Mesendoderm (in vitro differentiated cells): Measurements from ENCODE around the gene GRIK4.

Source experiments
- DNase-seq: peaks from one replicate; pipeline ENCODE4 v3.0.0; 2013
- H2AK5ac ChIP-seq: 2 replicates; pipeline ENCODE4 v1.6.1; 2013; ENCODE audit warnings: low read length, inconsistent platforms
- H2BK120ac ChIP-seq: 2 replicates; pipeline ENCODE4 v1.6.1; 2013; ENCODE audit warnings: low read depth, mild to moderate bottlenecking, low read length, moderate library complexity, mixed read lengths
- H2BK15ac ChIP-seq: replicated peaks from 2 replicates; pipeline ENCODE4 v1.6.1; 2013; ENCODE audit warnings: low read depth, mild to moderate bottlenecking, moderate library complexity
- H2BK5ac ChIP-seq: 2 replicates; pipeline ENCODE4 v1.6.1; 2013; ENCODE audit warnings: low read length, inconsistent platforms
- H3K18ac ChIP-seq: 2 replicates; pipeline ENCODE4 v1.6.1; 2013; ENCODE audit warnings: mild to moderate bottlenecking, low read length, mixed read lengths
- H3K23ac ChIP-seq: one replicate; pipeline ENCODE4 v1.6.1; 2013; ENCODE audit warnings: low read length
- H3K27ac ChIP-seq: 2 replicates; pipeline ENCODE4 v1.5.1; 2013; ENCODE audit warnings: low read depth, mild to moderate bottlenecking, inconsistent platforms, low read length, moderate library complexity
- H3K27me3 ChIP-seq: 2 replicates; pipeline ENCODE4 v1.6.1; 2013; ENCODE audit warnings: low read length, control low read depth, mild to moderate bottlenecking, inconsistent platforms; ENCODE audit not compliant: insufficient read depth, poor library complexity
- H3K36me3 ChIP-seq: 2 replicates; pipeline ENCODE4 v1.6.1; 2013; ENCODE audit warnings: low read length, inconsistent platforms; ENCODE audit not compliant: control insufficient read depth, insufficient read depth
- H3K4ac ChIP-seq: one replicate; pipeline ENCODE4 v1.6.1; 2013; ENCODE audit warnings: low read depth, mild to moderate bottlenecking, low read length, moderate library complexity
- H3K4me1 ChIP-seq: 2 replicates; pipeline ENCODE4 v1.6.1; 2013; ENCODE audit warnings: low read depth, low read length, inconsistent platforms; ENCODE audit not compliant: control insufficient read depth
- H3K4me2 ChIP-seq: 2 replicates; pipeline ENCODE4 v1.6.1; 2013; ENCODE audit warnings: low read length
- H3K4me3 ChIP-seq: 2 replicates; pipeline ENCODE4 v1.5.1; 2013; ENCODE audit warnings: mild to moderate bottlenecking, low read length
- H3K56ac ChIP-seq: one replicate; pipeline ENCODE4 v1.6.1; 2013; ENCODE audit warnings: low read length
- H3K79me1 ChIP-seq: 2 replicates; pipeline ENCODE4 v1.6.1; 2013; ENCODE audit warnings: low read length, inconsistent platforms
- H3K79me2 ChIP-seq: 2 replicates; pipeline ENCODE4 v1.6.1; 2013; ENCODE audit warnings: mild to moderate bottlenecking, low read length; ENCODE audit not compliant: control insufficient read depth, insufficient read depth
- H3K9ac ChIP-seq: 2 replicates; pipeline ENCODE4 v1.6.1; 2013; ENCODE audit warnings: low read length, inconsistent platforms
- H4K5ac ChIP-seq: one replicate; pipeline ENCODE4 v1.6.1; 2013; ENCODE audit warnings: low read length
- H4K8ac ChIP-seq: one replicate; pipeline ENCODE4 v1.6.1; 2013; ENCODE audit warnings: low read depth, mild to moderate bottlenecking, control low read depth, low read length, moderate library complexity
- WGBS: extraction: QIAGEN DNeasy Blood & Tissue Kit; methylation state at CpG from one replicate; pipeline ENCODE4 v1.1.7; 2013; ENCODE audit warnings: low lambda C conversion rate, missing lambda C conversion rate; ENCODE audit not compliant: insufficient coverage; ENCODE audit errors: extremely low coverage; 5-methylcytosine and 5-hydroxymethylcytosine counted together

Gene GRIK4

GRCh38 chr11:120516461-120517389 lies 5.2 kb downstream of the GRIK4 start:
- peak; percentile 53 for DNase-seq
- no peak overlapping the region for H3K27ac ChIP-seq

GRCh38 chr11:120517390-120517761 lies 5.8 kb downstream of the GRIK4 start:
- H3K4ac ChIP-seq, result no peak overlapping the region
- H2BK15ac ChIP-seq, result no peak overlapping the region
- H3K27ac ChIP-seq, result no peak overlapping the region
- no peaks in the 10 kb centered on the region for H3K27me3 ChIP-seq
- H3K4me2 ChIP-seq, result no peak overlapping the region
- no peak overlapping the region for H3K4me3 ChIP-seq
- H3K23ac ChIP-seq, result no peak overlapping the region
- H4K5ac ChIP-seq, result no peak overlapping the region
- no peak overlapping the region for H2BK120ac ChIP-seq
- H3K79me2 ChIP-seq, result no peaks in the 10 kb centered on the region
- H3K4me1 ChIP-seq, result peaks cover 2% of the 10 kb centered on the region
- DNase-seq, result peak; percentile 57
- H3K56ac ChIP-seq, result no peak overlapping the region
- no peaks in the 10 kb centered on the region for H3K79me1 ChIP-seq
- WGBS, result no CpG with 5 or more reads among the region's 13 CpGs
- H2AK5ac ChIP-seq, result no peak overlapping the region
- no peak overlapping the region for H4K8ac ChIP-seq
- H3K9ac ChIP-seq, result no peak overlapping the region
- no peak overlapping the region for H2BK5ac ChIP-seq
- H3K18ac ChIP-seq, result no peak overlapping the region
- no peaks in the 10 kb centered on the region for H3K36me3 ChIP-seq

More at GRCh38 chr11:120516461-120517389, 5.2 kb downstream of the GRIK4 start:
- Histone ChIP-seq H3K4me3 (no peak overlapping the region), H3K36me3 (no peaks in the 10 kb centered on the region), H3K27me3 (no peaks in the 10 kb centered on the region), H3K4me1 (peaks cover 2% of the 10 kb centered on the region), H3K4me2 (no peak overlapping the region), H3K9ac (no peak overlapping the region), H3K18ac (no peak overlapping the region), H3K79me1 (no peaks in the 10 kb centered on the region), H4K5ac (no peak overlapping the region), H3K4ac (no peak overlapping the region), H4K8ac (no peak overlapping the region), H3K23ac (no peak overlapping the region), H3K56ac (peak overlapping the region; percentile 12), H2AK5ac (no peak overlapping the region), H2BK5ac (no peak overlapping the region), H3K79me2 (no peaks in the 10 kb centered on the region), H2BK15ac (no peak overlapping the region), H2BK120ac (no peak overlapping the region)
- no CpG with 5 or more reads among the region's 39 CpGs for WGBS

DNA sequence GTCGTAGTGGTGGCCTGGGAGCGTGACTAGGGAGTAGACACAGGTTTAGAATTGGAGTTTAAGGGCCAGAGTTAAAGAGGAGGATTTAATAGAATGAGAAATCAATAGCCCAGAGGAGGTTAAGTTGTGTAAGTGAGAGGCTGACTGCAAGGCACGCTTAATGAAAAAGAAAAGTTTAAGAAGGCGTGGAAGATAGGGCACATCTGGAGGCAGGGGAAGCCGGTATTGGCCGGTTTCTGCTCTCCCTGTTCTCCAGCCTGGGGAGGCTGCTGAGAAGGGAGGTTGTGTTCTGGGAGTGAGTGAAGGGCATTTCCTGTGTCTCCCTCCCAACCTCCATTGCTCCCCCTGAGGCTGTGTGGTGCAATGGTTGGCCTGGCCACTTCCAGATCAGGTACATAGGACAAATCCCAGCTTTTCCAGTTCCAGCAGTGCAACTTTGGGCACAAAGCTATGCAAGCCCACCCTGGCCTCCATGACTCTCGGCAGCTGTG lies 6.3 kb downstream of the GRIK4 start:
- H3K9ac ChIP-seq, result no peak overlapping the region
- no peak overlapping the region for H3K27ac ChIP-seq
- H3K4me2 ChIP-seq, result no peak overlapping the region
- H3K27me3 ChIP-seq, result no peaks in the 10 kb centered on the region
- H3K4me3 ChIP-seq, result no peak overlapping the region
- H3K4ac ChIP-seq, result no peak overlapping the region
- H3K36me3 ChIP-seq, result no peaks in the 10 kb centered on the region
- H3K56ac ChIP-seq, result no peak overlapping the region
- no peak overlapping the region for H3K18ac ChIP-seq
- no peak overlapping the region for H2BK5ac ChIP-seq
- DNase-seq, result peak; percentile 66
- WGBS, result no CpG with 5 or more reads among the region's 7 CpGs
- no peaks in the 10 kb centered on the region for H3K79me2 ChIP-seq
- no peak overlapping the region for H2AK5ac ChIP-seq
- no peak overlapping the region for H3K23ac ChIP-seq
- H2BK15ac ChIP-seq, result no peak overlapping the region
- H4K8ac ChIP-seq, result no peak overlapping the region
- H4K5ac ChIP-seq, result no peak overlapping the region
- H3K79me1 ChIP-seq, result no peaks in the 10 kb centered on the region
- H2BK120ac ChIP-seq, result no peak overlapping the region
- peaks cover 2% of the 10 kb centered on the region for H3K4me1 ChIP-seq

DNA sequence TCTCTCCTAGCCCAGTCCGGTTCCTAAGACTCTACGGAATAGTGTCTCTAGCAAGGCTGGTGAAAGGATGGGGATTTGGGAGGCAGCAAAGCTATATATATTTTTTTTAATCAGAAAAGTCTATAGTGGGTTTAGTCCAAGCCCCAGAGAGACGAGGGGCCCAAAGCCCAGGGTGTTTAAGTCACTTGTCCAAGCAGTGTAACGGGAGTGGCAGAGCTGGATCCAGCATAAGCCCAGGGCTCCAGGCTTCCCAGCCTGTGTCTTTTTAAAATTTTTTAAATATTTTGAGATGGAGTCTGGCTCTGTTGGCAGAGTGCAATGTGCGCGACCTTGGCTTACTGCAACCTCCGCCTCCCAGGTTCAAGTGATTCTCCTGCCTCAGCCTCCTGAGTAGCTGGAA lies 6.8 kb downstream of the GRIK4 start:
- H2BK15ac ChIP-seq, result no peak overlapping the region
- H3K79me2 ChIP-seq, result no peaks in the 10 kb centered on the region
- H3K4ac ChIP-seq, result no peak overlapping the region
- no peak overlapping the region for H3K18ac ChIP-seq
- H3K23ac ChIP-seq, result no peak overlapping the region
- no CpG with 5 or more reads among the region's 7 CpGs for WGBS
- H2AK5ac ChIP-seq, result no peak overlapping the region
- no peak for DNase-seq
- no peak overlapping the region for H3K4me3 ChIP-seq
- no peak overlapping the region for H3K56ac ChIP-seq
- no peak overlapping the region for H4K5ac ChIP-seq
- no peaks in the 10 kb centered on the region for H3K27me3 ChIP-seq
- no peak overlapping the region for H3K9ac ChIP-seq
- H2BK120ac ChIP-seq, result no peak overlapping the region
- H4K8ac ChIP-seq, result no peak overlapping the region
- H3K79me1 ChIP-seq, result no peaks in the 10 kb centered on the region
- H3K4me1 ChIP-seq, result peaks cover 3% of the 10 kb centered on the region
- H3K27ac ChIP-seq, result no peak overlapping the region
- H2BK5ac ChIP-seq, result no peak overlapping the region
- H3K4me2 ChIP-seq, result no peak overlapping the region
- no peaks in the 10 kb centered on the region for H3K36me3 ChIP-seq

DNA sequence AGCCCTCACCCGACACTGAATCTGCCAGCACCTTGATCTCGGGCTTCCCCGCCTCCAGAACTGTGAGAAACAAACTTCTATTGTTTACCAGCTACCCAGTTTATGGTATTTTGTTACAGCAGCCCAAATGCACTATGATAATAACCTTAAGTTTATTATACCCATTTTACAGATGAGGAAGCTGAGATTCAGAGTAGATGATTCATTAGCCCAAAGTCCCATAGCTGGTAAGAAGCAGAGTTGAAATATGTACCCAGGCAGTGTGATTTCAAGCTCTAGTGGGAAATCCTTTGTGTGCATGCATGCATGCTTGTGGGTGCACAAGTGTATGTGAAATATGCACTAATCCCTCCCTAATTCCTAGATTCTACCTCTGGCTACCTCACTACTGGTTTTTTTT lies 7.9 kb downstream of the GRIK4 start:
- no peak overlapping the region for H3K4me2 ChIP-seq
- no peak overlapping the region for H4K8ac ChIP-seq
- no peaks in the 10 kb centered on the region for H3K79me1 ChIP-seq
- no peaks in the 10 kb centered on the region for H3K27me3 ChIP-seq
- H3K23ac ChIP-seq, result no peak overlapping the region
- H4K5ac ChIP-seq, result no peak overlapping the region
- DNase-seq, result no peak
- no peak overlapping the region for H2BK15ac ChIP-seq
- no peaks in the 10 kb centered on the region for H3K79me2 ChIP-seq
- no peak overlapping the region for H2BK5ac ChIP-seq
- no peak overlapping the region for H3K27ac ChIP-seq
- H2BK120ac ChIP-seq, result no peak overlapping the region
- no peak overlapping the region for H2AK5ac ChIP-seq
- no peak overlapping the region for H3K4me3 ChIP-seq
- no peak overlapping the region for H3K18ac ChIP-seq
- no peak overlapping the region for H3K56ac ChIP-seq
- no peaks in the 10 kb centered on the region for H3K36me3 ChIP-seq
- H3K4ac ChIP-seq, result no peak overlapping the region
- no CpG with 5 or more reads among the region's 3 CpGs for WGBS
- no peak overlapping the region for H3K9ac ChIP-seq
- H3K4me1 ChIP-seq, result peaks cover 4% of the 10 kb centered on the region
